ENCODE results near the gene ILDR1.

DNA sequence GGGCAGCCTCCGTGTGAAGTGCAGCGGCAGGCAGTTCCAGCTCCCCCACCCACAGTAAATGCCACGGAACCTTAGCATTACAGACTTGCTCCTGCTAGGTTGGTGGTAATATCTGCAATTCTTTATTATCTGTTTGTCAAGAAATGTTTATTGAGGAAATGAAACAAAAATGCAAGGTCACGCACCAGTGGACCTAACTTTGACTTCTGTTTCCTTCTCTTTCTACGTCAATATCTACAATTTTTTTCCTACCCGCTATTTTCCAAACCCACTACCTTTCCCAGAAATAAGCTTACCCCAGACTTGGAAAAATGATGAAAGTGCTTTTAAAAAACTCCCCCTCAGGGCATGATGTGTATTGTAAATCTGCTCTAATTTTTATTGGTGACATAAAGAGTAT is 18.9 kb downstream of the ILDR1 start:
- TF ChIP-seq, protein P1, sequence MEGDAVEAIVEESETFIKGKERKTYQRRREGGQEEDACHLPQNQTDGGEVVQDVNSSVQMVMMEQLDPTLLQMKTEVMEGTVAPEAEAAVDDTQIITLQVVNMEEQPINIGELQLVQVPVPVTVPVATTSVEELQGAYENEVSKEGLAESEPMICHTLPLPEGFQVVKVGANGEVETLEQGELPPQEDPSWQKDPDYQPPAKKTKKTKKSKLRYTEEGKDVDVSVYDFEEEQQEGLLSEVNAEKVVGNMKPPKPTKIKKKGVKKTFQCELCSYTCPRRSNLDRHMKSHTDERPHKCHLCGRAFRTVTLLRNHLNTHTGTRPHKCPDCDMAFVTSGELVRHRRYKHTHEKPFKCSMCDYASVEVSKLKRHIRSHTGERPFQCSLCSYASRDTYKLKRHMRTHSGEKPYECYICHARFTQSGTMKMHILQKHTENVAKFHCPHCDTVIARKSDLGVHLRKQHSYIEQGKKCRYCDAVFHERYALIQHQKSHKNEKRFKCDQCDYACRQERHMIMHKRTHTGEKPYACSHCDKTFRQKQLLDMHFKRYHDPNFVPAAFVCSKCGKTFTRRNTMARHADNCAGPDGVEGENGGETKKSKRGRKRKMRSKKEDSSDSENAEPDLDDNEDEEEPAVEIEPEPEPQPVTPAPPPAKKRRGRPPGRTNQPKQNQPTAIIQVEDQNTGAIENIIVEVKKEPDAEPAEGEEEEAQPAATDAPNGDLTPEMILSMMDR (IDR thresholded peaks at IDR 0.05; ENCODE audit: poor library complexity, severe bottlenecking), result no peak
- TF ChIP-seq SMC3 (conservative IDR thresholded peaks at IDR 0.05; ENCODE audit: poor library complexity), result no peak
- no peak for TF ChIP-seq TAF1 (IDR thresholded peaks at IDR 0.05; ENCODE audit: low read depth)

Data from neural cell (in vitro differentiated cells).